HG03103 (cell line): Measurements from ENCODE around the gene PSME2.
A peak's percentile ranks its signal among the peaks of the same experiment; 100 is the strongest.
"Not testable (repeated sequence)": the region's sequence is repeated elsewhere in the genome, so short reads cannot be mapped to it uniquely, and the experiment has no call there.

Experiments
- ATAC-seq: cut with Tn5 transposase; IDR thresholded peaks from one replicate; pipeline ENCODE4 v1.9.1; 2021; ENCODE audit warnings: low read depth; ENCODE audit not compliant: unreplicated experiment

The PSME2 gene

DNA sequence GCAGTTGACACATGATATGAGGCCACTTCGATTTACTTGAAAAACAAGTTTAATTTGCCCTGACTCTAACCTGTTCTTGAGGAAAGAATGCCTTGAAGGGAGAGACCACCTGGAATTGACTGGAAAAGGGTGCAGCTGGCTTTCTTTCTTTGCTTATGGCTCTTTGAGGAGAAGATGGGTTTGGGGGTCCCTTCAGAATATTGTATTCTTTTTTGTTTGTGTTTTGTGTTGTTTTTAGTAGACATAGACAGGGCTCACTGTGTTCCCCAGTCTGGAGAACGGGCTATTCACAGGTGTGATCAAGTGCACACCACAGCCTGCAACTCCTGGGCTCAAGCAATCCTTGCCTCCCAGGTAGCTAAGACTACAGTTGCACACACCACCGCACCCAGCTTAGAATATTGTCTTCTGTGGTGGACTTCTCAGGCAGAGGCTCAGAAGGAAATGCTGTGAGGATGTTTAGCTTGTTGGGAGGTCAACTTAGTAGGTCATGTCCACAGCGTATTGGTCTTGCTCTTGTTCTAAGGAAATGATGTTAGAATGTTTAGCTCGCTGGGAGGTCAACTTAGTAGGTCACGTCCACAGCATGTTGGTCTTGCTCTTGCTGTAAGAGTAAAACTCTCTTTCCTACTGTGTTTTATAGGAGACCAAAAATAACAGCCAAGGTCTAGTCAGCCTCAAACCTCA is 30.1 kb downstream of the PSME2 start:
- no peak for ATAC-seq

- ATAC-seq = no peak
Measured at GRCh38 chr14:24115422-24116127, 30.8 kb downstream of the PSME2 start.

- peak; percentile 72 for ATAC-seq
Measured at GRCh38 chr14:24114532-24115421, 31.6 kb downstream of the PSME2 start, which contains the start of the genes DCAF11 and NRL. Gene DCAF11 (plus strand): TSS chr14:24114777. CDS start chr14:24115595, 818 bp downstream. Gene NRL (minus strand): TSS chr14:24114949. CDS start chr14:24082848, 32,101 bp downstream.

DNA sequence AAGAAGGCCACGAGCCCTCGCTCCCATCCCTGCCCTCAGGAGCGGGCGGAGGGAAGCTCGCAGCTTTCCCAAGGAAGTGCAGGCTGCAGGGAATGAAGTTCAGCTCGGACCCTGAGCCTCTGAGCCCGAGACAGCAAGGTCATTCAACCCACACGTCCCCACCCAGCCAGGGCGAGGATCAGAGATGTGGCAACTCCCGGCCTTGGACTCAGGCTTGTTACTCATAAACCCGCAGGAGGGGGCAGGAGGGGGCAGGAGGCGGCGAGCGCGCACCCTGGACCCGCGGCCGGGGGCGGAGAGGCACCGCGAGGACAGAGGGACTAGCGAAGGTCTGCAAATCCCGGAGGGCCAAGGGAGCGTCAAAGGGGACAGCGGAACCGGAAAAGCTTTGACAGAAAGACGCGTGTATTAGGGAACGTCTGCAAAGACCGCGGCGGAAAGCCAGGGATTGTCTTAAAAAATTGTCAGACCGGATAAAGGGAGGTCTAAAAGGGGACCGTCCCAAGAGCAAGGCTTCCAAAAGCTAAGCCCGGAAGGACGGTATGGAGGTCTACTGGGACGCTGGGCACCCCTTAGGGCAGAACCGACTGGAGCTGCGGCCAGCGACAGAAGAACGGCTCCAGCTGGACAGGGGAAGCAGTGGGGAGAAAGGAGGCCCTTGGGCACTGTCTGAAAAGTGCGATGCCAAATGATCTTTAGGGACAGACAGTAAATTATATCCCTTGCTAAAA is 32.4 kb downstream of the PSME2 start:
- peak; percentile 22 for ATAC-seq

GRCh38 chr14:24113379-24113800 is 33.0 kb downstream of the PSME2 start:
- no peak for ATAC-seq

- ATAC-seq = no peak
Measured at GRCh38 chr14:24110523-24110922, 35.9 kb downstream of the PSME2 start.

DNA sequence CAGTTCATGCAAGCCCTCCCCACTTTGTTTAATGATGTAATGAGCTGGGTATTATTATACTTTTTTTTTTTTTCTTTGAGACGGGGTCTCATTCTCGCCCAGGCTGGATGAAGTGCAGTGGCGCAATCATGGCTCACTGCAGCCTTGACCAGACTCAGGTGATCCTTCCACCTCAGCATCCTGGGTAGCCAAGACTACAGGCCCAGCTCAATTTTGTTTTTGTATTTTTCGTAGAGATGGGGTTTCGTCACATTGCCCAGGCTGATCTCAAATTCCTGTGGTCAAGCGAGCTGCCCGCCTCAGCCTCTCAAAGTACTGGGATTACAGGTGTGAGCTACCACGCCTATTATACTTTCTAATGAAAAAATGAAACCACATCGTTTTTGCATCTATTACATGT is 36.4 kb downstream of the PSME2 start:
- no peak for ATAC-seq

GRCh38 chr14:24108336-24108874 is 38.0 kb downstream of the PSME2 start:
- ATAC-seq = peak; percentile 9

DNA sequence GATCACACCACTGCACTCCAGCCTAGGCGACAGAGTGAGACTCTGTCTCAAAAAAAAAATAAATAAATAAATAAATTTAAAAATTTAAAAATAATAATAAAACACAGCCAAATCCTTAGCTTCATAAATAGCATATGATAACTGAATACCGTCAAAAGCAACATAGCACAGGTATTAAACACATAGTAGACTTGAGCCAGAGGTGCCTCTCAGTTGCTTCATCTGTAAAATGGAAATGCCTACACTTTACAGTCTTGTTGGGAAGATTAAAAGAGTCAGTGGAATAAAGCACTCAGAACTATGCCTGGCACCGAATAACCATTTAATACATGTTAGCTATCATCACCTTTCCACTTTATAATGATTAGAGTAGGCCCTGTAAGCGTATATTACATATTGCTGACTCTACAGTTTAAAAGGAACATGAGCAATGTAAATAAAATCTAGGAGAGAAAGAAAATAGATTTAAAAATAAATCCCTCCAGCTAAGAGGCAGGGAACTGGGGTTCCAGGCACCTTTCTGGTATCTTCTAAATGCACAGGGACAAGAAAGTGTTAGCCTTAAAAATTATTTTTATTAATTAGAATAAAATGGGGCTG is 39.6 kb downstream of the PSME2 start:
- ATAC-seq = no peak

DNA sequence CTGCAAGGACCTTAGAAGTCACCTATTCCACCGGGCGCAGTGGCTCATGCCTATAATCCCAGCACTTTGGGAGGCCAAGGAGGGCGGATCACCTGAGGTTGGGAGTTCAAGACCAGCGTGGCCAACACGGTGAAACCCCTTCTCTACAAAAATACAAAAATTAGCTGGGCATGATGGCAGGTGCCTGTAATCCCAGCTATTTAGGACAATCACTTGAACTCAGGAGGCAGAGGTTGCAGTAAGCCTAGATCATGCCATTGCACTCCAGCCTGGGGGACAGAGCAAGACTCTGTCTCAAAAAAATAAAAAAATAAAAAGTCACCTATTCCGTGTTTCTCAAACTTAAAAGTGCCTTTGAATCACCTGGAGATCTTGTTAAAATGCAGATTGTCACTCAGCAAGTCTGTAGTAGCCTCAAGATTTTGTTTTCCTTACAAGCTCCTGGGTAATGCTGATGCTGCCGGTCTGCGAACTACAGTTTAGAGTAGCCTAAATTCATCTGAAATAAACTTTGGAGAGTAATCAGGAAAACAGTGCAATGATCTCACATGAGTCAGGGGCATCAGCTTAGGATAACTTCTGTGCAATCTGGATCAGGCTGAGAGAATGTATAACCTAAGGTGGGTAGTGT is 40.7 kb downstream of the PSME2 start:
- ATAC-seq = not testable (repeated sequence)

DNA sequence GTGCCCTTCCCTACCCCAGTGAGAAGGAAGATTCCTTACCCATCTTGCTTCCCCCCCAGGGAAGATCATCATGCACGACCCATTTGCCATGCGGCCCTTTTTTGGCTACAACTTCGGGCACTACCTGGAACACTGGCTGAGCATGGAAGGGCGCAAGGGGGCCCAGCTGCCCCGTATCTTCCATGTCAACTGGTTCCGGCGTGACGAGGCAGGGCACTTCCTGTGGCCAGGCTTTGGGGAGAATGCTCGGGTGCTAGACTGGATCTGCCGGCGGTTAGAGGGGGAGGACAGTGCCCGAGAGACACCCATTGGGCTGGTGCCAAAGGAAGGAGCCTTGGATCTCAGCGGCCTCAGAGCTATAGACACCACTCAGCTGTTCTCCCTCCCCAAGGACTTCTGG is 43.0 kb downstream of the PSME2 start:
- ATAC-seq = no peak

GRCh38 chr14:24102357-24103048 is 43.9 kb downstream of the PSME2 start:
- ATAC-seq = no peak

GRCh38 chr14:24100982-24101494 is 45.4 kb downstream of the PSME2 start:
- ATAC-seq = no peak

- ATAC-seq = no peak
Measured at GRCh38 chr14:24100197-24100981, 46.0 kb downstream of the PSME2 start.

GRCh38 chr14:24098927-24099813 is 47.2 kb downstream of the PSME2 start:
- no peak for ATAC-seq

DNA sequence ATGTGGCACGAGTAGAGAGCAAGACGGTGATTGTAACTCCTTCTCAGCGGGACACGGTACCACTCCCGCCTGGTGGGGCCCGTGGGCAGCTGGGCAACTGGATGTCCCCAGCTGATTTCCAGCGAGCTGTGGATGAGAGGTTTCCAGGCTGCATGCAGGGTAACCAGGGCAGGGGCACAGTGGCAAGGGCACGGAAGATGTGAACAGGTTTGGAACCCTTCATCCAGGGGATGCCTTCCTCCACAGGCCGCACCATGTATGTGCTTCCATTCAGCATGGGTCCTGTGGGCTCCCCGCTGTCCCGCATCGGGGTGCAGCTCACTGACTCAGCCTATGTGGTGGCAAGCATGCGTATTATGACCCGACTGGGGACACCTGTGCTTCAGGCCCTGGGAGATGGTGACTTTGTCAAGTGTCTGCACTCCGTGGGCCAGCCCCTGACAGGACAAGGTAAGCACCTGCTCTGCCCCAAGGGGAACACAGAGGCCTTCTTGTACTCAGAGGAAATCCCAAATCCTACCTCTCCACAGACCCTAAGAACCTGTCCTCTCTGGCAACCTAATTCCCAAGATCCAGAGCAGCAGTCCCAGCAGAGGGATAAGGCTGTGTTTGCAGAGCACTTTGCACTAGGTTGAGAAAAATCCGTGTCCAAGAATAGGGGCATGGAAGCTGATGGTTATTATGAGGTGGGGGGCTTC is 48.0 kb downstream of the PSME2 start:
- ATAC-seq = no peak
